A549 (cell line): ENCODE results near the gene LMTK2. TPM values are rescaled to one million over a fixed set of nuclear protein-coding genes. Genes with fewer than 3 reads are reported as not detected.

Source experiments
- ATAC-seq, 2 experiments: fragments of 200-7000 bp in 1 of 2; fragments of >200 bp in 1 of 2; cut with Nextera tagmentation in 1 of 2; cut with Tn5 transposase in 1 of 2; 3 replicates each; pipeline versions ENCODE4 v1.8.0 to v1.9.1; 2018 to 2020; ENCODE audit warnings: mild to moderate bottlenecking in 1 of 2, moderate library complexity in 1 of 2
- CTCF ChIA-PET: fragments of 300-600 bp; sonication (Branson Sonifier 250); formaldehyde crosslinking; extraction: SDS; loops from one replicate; lab custom pipeline; 2021; ENCODE audit warnings: antibody characterized with exemption, inconsistent platforms; lab: Yijun Ruan, JAX
- POLR2A ChIA-PET: fragments of 350-600 bp; formaldehyde crosslinking; extraction: SDS; loops from one replicate; lab custom pipeline; 2021; ENCODE audit warnings: antibody characterized with exemption, inconsistent platforms; lab: Yijun Ruan, JAX
- DNase-seq, 2 experiments: peaks; one replicate each; pipeline versions ENCODE4 v3.0.0 to v3.0.0-alpha.2; 2011 to 2016; ENCODE audit warnings: low read depth in 1 of 2, low spot score in 1 of 2
- FAIRE-seq: peaks from 2 replicates; lab custom pipeline; 2011; peaks lifted over from hg19 to GRCh38; lab: Jason Lieb, UNC
- H3K27ac ChIP-seq, 2 experiments: fragments of >200 bp; sonication (Bioruptor Twin); formaldehyde crosslinking; 3 replicates each; pipeline ENCODE4 v1.5.1; 2016 to 2017
- H3K4me1 ChIP-seq: fragments of >200 bp; sonication (Bioruptor Twin); formaldehyde crosslinking; 3 replicates; pipeline ENCODE4 v1.6.1; 2016
- H3K4me2 ChIP-seq: fragments of >200 bp; sonication (Bioruptor Twin); formaldehyde crosslinking; 3 replicates; pipeline ENCODE4 v1.6.1; 2016
- H3K4me3 ChIP-seq: fragments of >200 bp; sonication (Bioruptor Twin); formaldehyde crosslinking; 3 replicates; pipeline ENCODE4 v1.5.1; 2016
- H3K9me3 ChIP-seq: fragments of >200 bp; sonication (Bioruptor Twin); formaldehyde crosslinking; 3 replicates; pipeline ENCODE4 v1.6.1; 2016
- BHLHE40 ChIP-seq: IDR thresholded peaks from 2 replicates; pipeline ENCODE4 v1.6.1; 2012; ENCODE audit warnings: low read depth, low read length, inconsistent platforms
- CHD4 ChIP-seq: fragments of 200-600 bp; sonication (generic); IDR thresholded peaks from 2 replicates; pipeline ENCODE4 v1.6.1; 2016; ENCODE audit warnings: antibody characterized with exemption, mild to moderate bottlenecking, borderline replicate concordance
- EHF ChIP-seq: fragments of 250-450 bp; sonication (Bioruptor Pico); IDR thresholded peaks from 2 replicates; pipeline ENCODE4 v1.5.0; 2020; ENCODE audit warnings: mild to moderate bottlenecking
- ELK1 ChIP-seq: fragments of 150-350 bp; IDR thresholded peaks from 2 replicates; pipeline ENCODE4 v1.6.1; 2014; ENCODE audit warnings: low read depth, mild to moderate bottlenecking, low read length
- EP300 ChIP-seq, 2 experiments: fragments of >200 bp; sonication (Bioruptor Twin); formaldehyde crosslinking; IDR thresholded peaks; 2 replicates in 1 of 2; 3 replicates in 1 of 2; pipeline ENCODE4 v1.6.1; 2016 to 2017
- FOSL2 ChIP-seq, 2 experiments: fragments of 450-650 bp in 1 of 2; fragments of >200 bp in 1 of 2; sonication (Bioruptor Twin) in 1 of 2; formaldehyde crosslinking; IDR thresholded peaks; 2 replicates each; pipeline versions ENCODE4 v1.5.0 to v1.6.1; 2016 to 2020; ENCODE audit warnings: mild to moderate bottlenecking in 1 of 2, moderate library complexity in 1 of 2
- FOXS1 ChIP-seq: fragments of 250-450 bp; sonication (Bioruptor Pico); IDR thresholded peaks from 2 replicates; pipeline ENCODE4 v1.5.0; 2020; ENCODE audit warnings: mild to moderate bottlenecking, moderate library complexity
- JUNB ChIP-seq: fragments of >200 bp; sonication (Bioruptor Twin); formaldehyde crosslinking; IDR thresholded peaks from 2 replicates; pipeline ENCODE4 v1.6.1; 2016
- KDM1A ChIP-seq: fragments of 200-600 bp; sonication (generic); IDR thresholded peaks from 2 replicates; pipeline ENCODE4 v1.6.1; 2016; ENCODE audit warnings: low read depth, mild to moderate bottlenecking
- KDM5A ChIP-seq: fragments of 200-600 bp; sonication (generic); IDR thresholded peaks from 2 replicates; pipeline ENCODE4 v1.6.1; 2016; ENCODE audit warnings: antibody characterized with exemption, mild to moderate bottlenecking
- MAZ ChIP-seq: fragments of 150-350 bp; IDR thresholded peaks from 2 replicates; pipeline ENCODE4 v1.6.1; 2014; ENCODE audit warnings: antibody characterized with exemption, low read depth, low read length, borderline replicate concordance
- NFE2L2 ChIP-seq: fragments of 150-350 bp; conservative IDR thresholded peaks from 2 replicates; pipeline ENCODE4 v1.6.1; 2014; ENCODE audit warnings: low read length
- POLR2AphosphoS2 ChIP-seq: conservative IDR thresholded peaks from 2 replicates; pipeline ENCODE4 v1.6.1; 2012; ENCODE audit warnings: low read length, improper control_type of control experiment, inconsistent platforms
- RCOR1 ChIP-seq: fragments of 150-350 bp; IDR thresholded peaks from 2 replicates; pipeline ENCODE4 v1.6.1; 2014; ENCODE audit warnings: antibody characterized with exemption, low read length, low read depth
- RFX5 ChIP-seq: fragments of 450-650 bp; IDR thresholded peaks from 2 replicates; pipeline ENCODE4 v1.7.1; 2014; ENCODE audit warnings: antibody characterized with exemption, mild to moderate bottlenecking, moderate library complexity
- SMC3 ChIP-seq: fragments of >200 bp; sonication (Bioruptor Twin); formaldehyde crosslinking; IDR thresholded peaks from 3 replicates; pipeline ENCODE4 v1.6.1; 2018; ENCODE audit warnings: inconsistent platforms
- SREBF2 ChIP-seq: fragments of 450-650 bp; IDR thresholded peaks from 2 replicates; pipeline ENCODE4 v1.6.1; 2014; ENCODE audit warnings: mild to moderate bottlenecking, moderate library complexity
- ZSCAN20 ChIP-seq: fragments of 250-450 bp; sonication (Bioruptor Pico); IDR thresholded peaks from 2 replicates; pipeline ENCODE4 v1.8.0; 2022; ENCODE audit warnings: mild to moderate bottlenecking, moderate library complexity
- WGBS: methylation state at CpG from one replicate; pipeline ENCODE4 v1.1.6; 2017; ENCODE audit errors: missing lambda C conversion rate; 5-methylcytosine and 5-hydroxymethylcytosine counted together
- polyA plus RNA-seq, 4 experiments: library from polyadenylated mRNA; depleted of rRNA in 3 of 4; stranded (reverse); fragments of >200 nt; fragmentation: RNase III in 1 of 4; extraction: RNeasy Plus Mini Kit Qiagen cat#74134 plus additional on column Dnase treatment in 1 of 4; gene quantifications; 2 replicates in 3 of 4; 3 replicates in 1 of 4; pipeline ENCODE4 v1.2.3, GENCODE V29; 2011 to 2017
- TF ChIP-seq, protein P1 (sequence below): fragments of 200-600 bp; sonication (generic); IDR thresholded peaks from 2 replicates; pipeline ENCODE4 v1.6.1; 2016; ENCODE audit warnings: antibody characterized with exemption, mild to moderate bottlenecking, moderate library complexity
- TF ChIP-seq, protein P2 (sequence below): fragments of 250-450 bp; sonication (Bioruptor Pico); IDR thresholded peaks from 2 replicates; pipeline ENCODE4 v1.5.0; 2020; ENCODE audit warnings: low read depth, mild to moderate bottlenecking, moderate library complexity

Gene LMTK2
- polyA plus RNA-seq, 2 of the 4 experiments (the other 2 are of a cell fraction), result 7.9 to 13.0 TPM

DNA sequence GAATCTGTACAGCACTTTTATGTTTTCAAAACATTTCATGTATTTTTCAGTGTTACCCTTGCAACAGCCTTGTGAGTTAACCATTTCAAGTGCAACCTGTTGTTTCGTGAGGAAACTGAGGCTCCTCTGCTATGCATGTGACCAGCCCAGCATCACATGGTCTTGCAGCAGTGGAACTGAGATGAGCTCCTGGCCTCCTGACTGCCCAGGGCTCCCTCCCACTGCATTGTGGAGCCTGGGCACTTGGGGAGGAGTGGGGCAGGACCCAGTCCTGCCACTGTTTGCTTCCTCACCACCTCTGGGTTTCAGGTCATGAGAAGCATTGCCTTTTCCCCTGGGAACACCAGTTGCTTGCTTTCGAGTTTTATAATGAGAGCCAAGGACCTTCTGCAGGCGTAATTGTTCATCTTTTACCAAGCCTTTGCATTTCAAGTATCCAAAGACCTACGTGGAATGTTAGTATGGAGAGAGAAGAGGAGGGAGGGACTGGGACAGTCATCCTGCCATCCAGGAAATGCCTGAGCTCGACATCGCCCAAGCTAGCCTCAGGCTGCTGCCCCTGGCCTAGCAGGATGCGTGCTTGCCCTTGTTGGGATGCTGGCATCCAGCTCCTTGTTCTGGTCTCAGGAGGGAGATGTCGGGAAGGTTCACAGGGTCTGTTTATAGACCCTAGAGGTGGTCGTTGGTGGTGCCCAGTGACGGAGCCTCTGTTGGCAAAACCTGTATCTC is 72.3 kb downstream of the LMTK2 start (continued):
- TF ChIP-seq, protein P1, sequence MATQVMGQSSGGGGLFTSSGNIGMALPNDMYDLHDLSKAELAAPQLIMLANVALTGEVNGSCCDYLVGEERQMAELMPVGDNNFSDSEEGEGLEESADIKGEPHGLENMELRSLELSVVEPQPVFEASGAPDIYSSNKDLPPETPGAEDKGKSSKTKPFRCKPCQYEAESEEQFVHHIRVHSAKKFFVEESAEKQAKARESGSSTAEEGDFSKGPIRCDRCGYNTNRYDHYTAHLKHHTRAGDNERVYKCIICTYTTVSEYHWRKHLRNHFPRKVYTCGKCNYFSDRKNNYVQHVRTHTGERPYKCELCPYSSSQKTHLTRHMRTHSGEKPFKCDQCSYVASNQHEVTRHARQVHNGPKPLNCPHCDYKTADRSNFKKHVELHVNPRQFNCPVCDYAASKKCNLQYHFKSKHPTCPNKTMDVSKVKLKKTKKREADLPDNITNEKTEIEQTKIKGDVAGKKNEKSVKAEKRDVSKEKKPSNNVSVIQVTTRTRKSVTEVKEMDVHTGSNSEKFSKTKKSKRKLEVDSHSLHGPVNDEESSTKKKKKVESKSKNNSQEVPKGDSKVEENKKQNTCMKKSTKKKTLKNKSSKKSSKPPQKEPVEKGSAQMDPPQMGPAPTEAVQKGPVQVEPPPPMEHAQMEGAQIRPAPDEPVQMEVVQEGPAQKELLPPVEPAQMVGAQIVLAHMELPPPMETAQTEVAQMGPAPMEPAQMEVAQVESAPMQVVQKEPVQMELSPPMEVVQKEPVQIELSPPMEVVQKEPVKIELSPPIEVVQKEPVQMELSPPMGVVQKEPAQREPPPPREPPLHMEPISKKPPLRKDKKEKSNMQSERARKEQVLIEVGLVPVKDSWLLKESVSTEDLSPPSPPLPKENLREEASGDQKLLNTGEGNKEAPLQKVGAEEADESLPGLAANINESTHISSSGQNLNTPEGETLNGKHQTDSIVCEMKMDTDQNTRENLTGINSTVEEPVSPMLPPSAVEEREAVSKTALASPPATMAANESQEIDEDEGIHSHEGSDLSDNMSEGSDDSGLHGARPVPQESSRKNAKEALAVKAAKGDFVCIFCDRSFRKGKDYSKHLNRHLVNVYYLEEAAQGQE, result no peak

GRCh38 chr7:98180751-98181150 is 74.1 kb downstream of the LMTK2 start:
- TF ChIP-seq FOSL2 (IDR thresholded peaks at IDR 0.05) (no peak), FOSL2 (CRISPR knock-in tag; IDR thresholded peaks at IDR 0.05) (no peak), KDM5A (no peak), SMC3 (no peak), RFX5 (no peak), SREBF2 (no peak), NFE2L2 (no peak), POLR2AphosphoS2 (no peak), ZSCAN20 (no peak), RCOR1 (no peak), MAZ (no peak), FOXS1 (CRISPR knock-in tag) (no peak), EP300 (IDR thresholded peaks at IDR 0.05) (no peak), KDM1A (no peak), JUNB (no peak), ELK1 (no peak), BHLHE40 (no peak), EHF (CRISPR knock-in tag) (no peak), CHD4 (no peak)
- TF ChIP-seq, protein P2, sequence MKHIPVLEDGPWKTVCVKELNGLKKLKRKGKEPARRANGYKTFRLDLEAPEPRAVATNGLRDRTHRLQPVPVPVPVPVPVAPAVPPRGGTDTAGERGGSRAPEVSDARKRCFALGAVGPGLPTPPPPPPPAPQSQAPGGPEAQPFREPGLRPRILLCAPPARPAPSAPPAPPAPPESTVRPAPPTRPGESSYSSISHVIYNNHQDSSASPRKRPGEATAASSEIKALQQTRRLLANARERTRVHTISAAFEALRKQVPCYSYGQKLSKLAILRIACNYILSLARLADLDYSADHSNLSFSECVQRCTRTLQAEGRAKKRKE, result no peak
- TF ChIP-seq, all 56 proteins: peak for 0
- H3K9me3 ChIP-seq, result no peaks in the 10 kb centered on the region
- no peak overlapping the region for H3K4me3 ChIP-seq
- DNase-seq (no peak), FAIRE-seq (no peak), ATAC-seq (0 out of 6 replicates have a peak, but pooled peaks of 1 of the 2 experiments have one; percentile 52)
- 93% methylated on average over 8 of the region's 8 CpGs for WGBS
- H3K4me2 ChIP-seq, result no peak overlapping the region
- ChIA-PET POLR2A (no interaction called here), CTCF (interaction anchor here (7.0 to 24.1 kb wide), 2 partner anchors 15 to 162 kb away, joined by 87 to 493 read pairs; no protein-coding TSS in a partner anchor)
- H3K27ac ChIP-seq, result no peak overlapping the region
- H3K4me1 ChIP-seq, result no peaks in the 10 kb centered on the region

GRCh38 chr7:98185101-98185500 is 78.4 kb downstream of the LMTK2 start:
- Histone ChIP-seq H3K4me1 (no peaks in the 10 kb centered on the region), H3K4me3 (no peak overlapping the region), H3K4me2 (no peak overlapping the region), H3K27ac (no peak overlapping the region), H3K9me3 (no peaks in the 10 kb centered on the region)
- FAIRE-seq, result no peak
- ATAC-seq, result no peak
- CTCF ChIA-PET, result interaction anchor here (0.8 to 1.1 kb wide), 2 partner anchors 21 to 160 kb away, joined by 3 to 4 read pairs; no protein-coding TSS in a partner anchor
- DNase-seq, result no peak
- POLR2A ChIA-PET, result no interaction called here
- WGBS, result 90% methylated on average over 7 of the region's 7 CpGs
- no peak for TF ChIP-seq RFX5
